Uterus (tissue), 4 donors: ENCODE measurements around the gene TLE1. TPM values are rescaled to one million over a fixed set of nuclear protein-coding genes. Genes with fewer than 3 reads are reported as not detected.

Experiments
- DNase-seq, 2 donors: peaks; one replicate each; pipeline ENCODE4 v3.0.0-alpha.2; 2019 to 2020
- H3K27ac ChIP-seq, 2 donors: fragments of 200-600 bp; sonication (generic); 1 replicate in 1 of 2; 2 replicates in 1 of 2; pipeline ENCODE4 v1.5.1; 2016 to 2018
- H3K27me3 ChIP-seq, 2 donors: fragments of 200-600 bp; sonication (generic); one replicate each; pipeline ENCODE4 v1.5.1; 2018 to 2019; ENCODE audit warnings: control low read depth in 1 of 2
- H3K36me3 ChIP-seq, 2 donors: fragments of 200-600 bp; sonication (generic); one replicate each; pipeline ENCODE4 v1.5.1; 2019; ENCODE audit warnings: control low read depth in 1 of 2
- H3K4me1 ChIP-seq, 2 donors: fragments of 200-600 bp; sonication (generic); one replicate each; pipeline ENCODE4 v1.5.1; 2018 to 2019; ENCODE audit warnings: control low read depth in 1 of 2
- H3K4me3 ChIP-seq, 2 donors: fragments of 200-600 bp; sonication (generic); 1 replicate in 1 of 2; 2 replicates in 1 of 2; pipeline ENCODE4 v1.5.1; 2018 to 2019; ENCODE audit warnings: mild to moderate bottlenecking in 1 of 2
- H3K9me3 ChIP-seq, 2 donors: fragments of 200-600 bp; sonication (generic); one replicate each; pipeline ENCODE4 v1.5.1; 2019; ENCODE audit warnings: control low read depth in 1 of 2
- POLR2A ChIP-seq, 2 donors: fragments of 450-650 bp; IDR thresholded peaks; one replicate each; pipeline ENCODE4 v1.6.1; 2016; ENCODE audit warnings: antibody characterized with exemption in 2 of 2, mild to moderate bottlenecking in 1 of 2, moderate library complexity in 1 of 2
- intact Hi-C: fragments of 100-400 bp; cut with DNase I; formaldehyde crosslinking; loops from one replicate; pipeline ENCODE4 v1.15.1; 2023; ENCODE audit warnings: low total_unique reads
- total RNA-seq, 4 donors: library from RNA; depleted of rRNA in 3 of 4; stranded (reverse); fragments of >200 nt in 3 of 4; gene quantifications; one replicate each; pipeline versions ENCODE4 v1.1.0 to v1.2.4, GENCODE V29; 2014 to 2023
- TF ChIP-seq, protein P1 (sequence below), 4 experiments: fragments of 200-600 bp in 2 of 4; fragments of 450-650 bp in 2 of 4; sonication (generic) in 2 of 4; IDR thresholded peaks; one replicate each; pipeline ENCODE4 v1.5.1; 2016 to 2019; ENCODE audit warnings: antibody characterized with exemption in 4 of 4, mild to moderate bottlenecking in 2 of 4, moderate library complexity in 1 of 4
- donor health status: DM: yes; HTN: yes; CAD: no.

TLE1 gene
- total RNA-seq, 4 donors from 2014 or later: 31.0 to 124 (median 62.6) TPM

DNA sequence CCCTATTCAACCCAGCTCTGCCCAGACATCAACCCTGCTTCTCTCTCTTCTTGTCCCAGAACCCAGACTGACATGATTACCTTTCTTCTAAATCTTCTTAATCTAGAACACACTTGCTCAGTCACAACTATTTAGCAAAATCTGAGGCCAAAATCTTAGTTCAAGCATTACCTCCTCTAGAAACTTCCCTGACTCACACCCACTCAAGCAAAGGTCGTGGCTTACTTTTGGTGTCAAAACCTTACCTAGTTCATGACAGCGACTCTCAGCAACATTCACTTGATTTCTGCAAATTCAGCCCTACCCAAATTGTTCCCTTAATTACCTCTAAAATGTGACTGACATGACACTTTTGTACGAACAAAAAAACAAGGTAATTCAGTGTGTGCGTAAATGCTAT lies 130.2 kb downstream of the TLE1 start:
- Histone ChIP-seq H3K36me3 (no peaks in the 10 kb centered on the region), H3K4me1 (no peaks in the 10 kb centered on the region), H3K27me3 (no peaks in the 10 kb centered on the region), H3K9me3 (no peaks in the 10 kb centered on the region), H3K27ac (peak overlapping the region; percentile 33 to 59), H3K4me3 (no peak overlapping the region)
- TF ChIP-seq, protein P1, sequence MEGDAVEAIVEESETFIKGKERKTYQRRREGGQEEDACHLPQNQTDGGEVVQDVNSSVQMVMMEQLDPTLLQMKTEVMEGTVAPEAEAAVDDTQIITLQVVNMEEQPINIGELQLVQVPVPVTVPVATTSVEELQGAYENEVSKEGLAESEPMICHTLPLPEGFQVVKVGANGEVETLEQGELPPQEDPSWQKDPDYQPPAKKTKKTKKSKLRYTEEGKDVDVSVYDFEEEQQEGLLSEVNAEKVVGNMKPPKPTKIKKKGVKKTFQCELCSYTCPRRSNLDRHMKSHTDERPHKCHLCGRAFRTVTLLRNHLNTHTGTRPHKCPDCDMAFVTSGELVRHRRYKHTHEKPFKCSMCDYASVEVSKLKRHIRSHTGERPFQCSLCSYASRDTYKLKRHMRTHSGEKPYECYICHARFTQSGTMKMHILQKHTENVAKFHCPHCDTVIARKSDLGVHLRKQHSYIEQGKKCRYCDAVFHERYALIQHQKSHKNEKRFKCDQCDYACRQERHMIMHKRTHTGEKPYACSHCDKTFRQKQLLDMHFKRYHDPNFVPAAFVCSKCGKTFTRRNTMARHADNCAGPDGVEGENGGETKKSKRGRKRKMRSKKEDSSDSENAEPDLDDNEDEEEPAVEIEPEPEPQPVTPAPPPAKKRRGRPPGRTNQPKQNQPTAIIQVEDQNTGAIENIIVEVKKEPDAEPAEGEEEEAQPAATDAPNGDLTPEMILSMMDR (IDR thresholded peaks at IDR 0.05): no peak
- TF ChIP-seq POLR2A (IDR thresholded peaks at IDR 0.05): no peak
- intact Hi-C loops: no loop called here
- no peak for DNase-seq

DNA sequence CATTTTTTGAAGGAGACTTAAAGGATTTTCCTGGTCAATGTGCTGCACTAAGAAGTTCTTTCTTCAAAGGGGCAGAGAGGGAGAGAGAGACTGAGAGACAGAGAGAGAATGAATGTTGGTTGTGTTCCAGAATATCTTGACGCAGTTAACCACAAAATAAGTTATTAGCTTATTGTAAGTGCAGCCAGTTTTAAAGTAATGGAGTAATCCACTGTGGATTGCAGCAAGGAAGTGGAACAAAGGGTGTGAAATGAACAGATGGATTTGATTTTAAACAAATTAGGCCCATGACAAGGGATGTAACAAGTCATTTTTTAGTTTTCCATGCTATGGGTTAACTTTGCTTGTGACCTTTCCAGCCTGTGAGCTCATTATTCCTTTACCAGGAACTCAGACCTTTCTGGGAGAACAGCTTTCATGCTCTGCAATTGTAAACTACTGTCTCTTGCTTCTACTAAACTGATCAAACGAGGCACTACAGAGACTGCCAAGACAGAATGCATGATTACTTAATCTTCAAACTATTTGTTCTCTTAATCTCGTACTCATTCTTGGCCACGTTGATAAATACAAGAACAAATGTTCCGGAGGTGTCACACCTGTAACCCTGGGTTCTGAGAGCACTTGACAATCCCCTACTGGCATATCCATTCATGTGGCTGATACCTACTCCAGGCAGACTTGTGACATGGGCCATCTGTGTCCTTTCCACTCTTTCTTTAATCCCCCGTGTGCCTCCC lies 131.1 kb downstream of the TLE1 start:
- Histone ChIP-seq H3K4me3 (no peak overlapping the region), H3K36me3 (no peaks in the 10 kb centered on the region), H3K27ac (peak overlapping the region; percentile 33 to 59), H3K4me1 (no peaks in the 10 kb centered on the region), H3K27me3 (no peaks in the 10 kb centered on the region), H3K9me3 (no peaks in the 10 kb centered on the region)
- TF ChIP-seq, protein P1 (IDR thresholded peaks at IDR 0.05): no peak
- no peak for TF ChIP-seq POLR2A (IDR thresholded peaks at IDR 0.05)
- DNase-seq: peak; percentile 20 to 52
- intact Hi-C loops: no loop called here

DNA sequence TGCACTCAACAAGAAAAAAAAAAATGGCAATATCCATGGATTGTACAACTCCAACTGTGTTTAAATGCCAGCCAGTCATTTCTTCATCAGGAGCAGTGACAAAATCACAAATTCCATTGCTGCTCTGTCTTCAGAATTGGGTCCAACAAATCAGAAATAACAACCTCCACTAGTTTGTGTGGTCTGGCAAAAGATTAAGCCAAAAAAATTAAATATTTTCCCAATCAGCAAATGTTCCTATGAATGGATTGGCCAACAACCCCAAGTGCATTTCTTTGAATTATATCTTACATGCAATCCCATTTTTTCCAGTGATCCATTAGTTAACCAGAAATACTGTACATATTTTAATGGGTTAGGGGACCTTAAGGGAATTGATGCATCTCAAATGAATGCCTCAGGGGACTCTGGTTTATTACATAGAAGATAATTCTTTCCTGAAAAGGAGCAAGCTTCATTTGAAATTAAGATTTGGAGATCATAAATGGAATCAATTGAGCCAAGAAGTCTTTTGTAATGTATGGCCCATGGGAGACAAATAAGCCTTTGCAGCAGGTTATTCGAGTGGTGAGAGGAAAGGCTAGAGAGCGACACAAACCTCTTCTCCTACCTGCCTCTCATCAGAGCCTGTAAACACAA lies 131.8 kb downstream of the TLE1 start:
- no peaks in the 10 kb centered on the region for H3K27me3 ChIP-seq
- no peak for TF ChIP-seq POLR2A (IDR thresholded peaks at IDR 0.05)
- TF ChIP-seq, protein P1 (IDR thresholded peaks at IDR 0.05): no peak
- H3K9me3 ChIP-seq: no peaks in the 10 kb centered on the region
- intact Hi-C loops: no loop called here
- H3K4me3 ChIP-seq: no peak overlapping the region
- no peak for DNase-seq
- H3K36me3 ChIP-seq: no peaks in the 10 kb centered on the region
- no peaks in the 10 kb centered on the region for H3K4me1 ChIP-seq
- H3K27ac ChIP-seq: peak overlapping the region in 1 of 2 donors; percentile 59

DNA sequence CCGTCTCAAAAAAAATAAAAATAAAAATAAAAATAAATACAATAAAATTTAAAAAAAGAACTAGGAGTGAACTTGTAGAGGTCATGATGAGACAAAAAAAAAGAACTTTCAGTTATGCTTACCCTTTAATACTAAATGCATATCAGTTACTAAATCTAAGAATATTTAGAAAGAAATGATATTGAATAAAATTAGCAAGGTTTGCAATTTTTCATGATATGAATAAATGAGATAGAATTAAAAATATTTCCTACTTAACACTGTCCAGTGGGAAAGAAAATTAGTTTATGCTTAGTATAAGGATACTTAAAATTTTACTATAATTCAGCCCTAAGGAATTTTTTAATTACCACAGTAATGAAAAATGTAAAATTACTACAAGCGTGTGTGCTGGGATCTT lies 132.4 kb downstream of the TLE1 start:
- no peak overlapping the region for H3K27ac ChIP-seq
- no peaks in the 10 kb centered on the region for H3K36me3 ChIP-seq
- intact Hi-C loops: no loop called here
- no peak overlapping the region for H3K4me3 ChIP-seq
- H3K9me3 ChIP-seq: no peaks in the 10 kb centered on the region
- no peaks in the 10 kb centered on the region for H3K4me1 ChIP-seq
- TF ChIP-seq, protein P1 (IDR thresholded peaks at IDR 0.05): no peak
- no peak for TF ChIP-seq POLR2A (IDR thresholded peaks at IDR 0.05)
- H3K27me3 ChIP-seq: no peaks in the 10 kb centered on the region
- DNase-seq: no peak

DNA sequence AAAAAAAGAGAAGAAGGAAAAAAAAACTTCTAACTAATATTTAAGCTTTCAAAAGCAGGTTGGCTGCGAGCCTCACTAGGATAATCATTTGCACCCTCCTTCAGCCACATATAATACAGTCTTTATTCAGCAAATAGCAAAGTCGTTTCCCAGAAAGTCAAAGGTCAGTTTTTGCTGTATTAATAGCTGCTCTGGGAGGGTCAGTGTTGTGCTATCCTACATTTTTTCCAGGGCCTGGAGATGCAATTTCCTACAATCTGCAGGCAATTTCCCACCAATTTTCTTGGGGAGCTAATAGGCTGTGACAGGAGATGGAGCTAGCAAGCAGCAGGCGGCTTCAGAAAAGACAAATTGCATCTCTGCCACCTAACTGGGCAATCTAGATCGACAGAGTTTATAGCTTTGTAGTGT lies 136.8 kb downstream of the TLE1 start:
- no peaks in the 10 kb centered on the region for H3K4me1 ChIP-seq
- H3K36me3 ChIP-seq: no peaks in the 10 kb centered on the region
- intact Hi-C loops: no loop called here
- TF ChIP-seq, protein P1 (IDR thresholded peaks at IDR 0.05): no peak
- no peak for TF ChIP-seq POLR2A (IDR thresholded peaks at IDR 0.05)
- no peaks in the 10 kb centered on the region for H3K27me3 ChIP-seq
- no peaks in the 10 kb centered on the region for H3K9me3 ChIP-seq
- no peak overlapping the region for H3K27ac ChIP-seq
- H3K4me3 ChIP-seq: no peak overlapping the region
- no peak for DNase-seq
